Activated CD4-positive, alpha-beta T cell treated with anti-CD3 and anti-CD28 coated beads, Interleukin-2, amount 50 U/mL, for 1 hour (primary cell): Measurements from ENCODE around the gene PPP1CC.
A peak's percentile ranks its signal among the peaks of the same experiment; 100 is the strongest.

Experiments used
- DNase-seq: peaks from one replicate; pipeline ENCODE4 v3.0.0-alpha.2; 2020

Gene PPP1CC

DNA sequence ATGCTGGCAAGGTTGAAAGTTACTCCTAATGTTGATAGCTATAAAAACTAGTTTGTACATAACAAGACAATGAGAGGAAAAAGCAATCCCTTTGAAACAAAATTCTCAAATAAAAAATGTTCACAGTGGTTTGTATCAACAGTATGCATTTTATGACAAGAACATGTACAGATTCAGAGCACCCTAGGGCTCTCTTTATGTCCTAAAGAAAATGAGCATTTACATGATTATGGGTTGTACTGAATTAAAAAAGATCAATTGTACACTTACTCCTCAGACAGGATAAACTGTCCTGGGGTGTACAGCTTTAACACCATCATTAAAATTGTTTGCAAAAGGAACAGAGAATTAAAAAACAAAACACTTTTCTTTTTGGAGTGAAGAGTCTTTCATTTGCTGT, 22.2 kb downstream of the PPP1CC start:
- DNase-seq = no peak

DNA sequence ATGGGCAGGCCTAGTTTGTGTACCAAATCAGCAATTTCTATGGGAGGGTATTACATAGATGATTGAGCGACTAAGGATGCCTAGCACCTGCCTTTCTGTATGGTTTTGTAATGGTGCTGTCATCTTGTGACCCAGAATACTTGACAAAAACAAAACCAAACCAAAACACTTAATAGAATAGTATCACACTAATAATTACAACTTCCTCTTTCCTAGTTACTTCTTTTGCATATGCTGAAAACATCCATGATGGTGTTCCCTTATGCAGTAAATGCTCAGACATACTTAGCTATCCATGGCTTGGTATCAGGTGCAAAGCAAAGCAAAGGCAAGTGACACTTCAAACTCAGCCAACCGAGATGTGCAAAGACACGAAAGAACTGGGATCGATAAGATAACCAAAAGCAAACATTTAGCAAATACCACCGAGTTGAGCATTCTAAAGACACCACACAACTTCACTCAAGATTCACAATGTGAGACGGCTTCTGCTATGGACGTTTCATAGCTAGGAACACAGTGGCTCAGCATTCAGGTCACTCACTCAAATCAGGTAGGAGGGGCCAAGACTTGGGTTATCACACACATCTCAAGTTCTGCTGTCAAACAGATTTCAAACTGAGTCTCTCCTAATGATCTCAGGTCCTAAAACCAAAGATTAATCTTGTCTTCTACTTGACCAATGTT, 24.3 kb downstream of the PPP1CC start:
- DNase-seq = no peak

DNA sequence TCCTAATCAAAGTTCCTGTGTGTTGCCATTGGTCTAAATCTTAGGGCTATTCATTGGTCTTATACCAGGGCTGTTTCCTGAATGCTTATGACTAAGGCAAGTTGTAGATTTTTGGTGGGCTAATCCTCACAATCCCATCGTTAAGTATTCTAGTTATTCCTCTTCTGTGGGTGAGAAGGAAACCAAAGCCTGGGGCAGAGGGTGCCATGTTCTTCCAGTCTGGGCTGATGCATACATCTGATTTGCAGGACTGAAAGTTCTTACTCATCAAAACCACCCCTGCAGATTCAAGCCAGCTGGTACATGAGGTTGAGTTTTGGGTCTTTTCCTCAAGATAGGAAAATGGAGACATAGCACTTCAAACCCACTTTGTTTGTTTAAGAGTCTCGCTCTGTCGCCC, 25.7 kb downstream of the PPP1CC start:
- DNase-seq = no peak

DNA sequence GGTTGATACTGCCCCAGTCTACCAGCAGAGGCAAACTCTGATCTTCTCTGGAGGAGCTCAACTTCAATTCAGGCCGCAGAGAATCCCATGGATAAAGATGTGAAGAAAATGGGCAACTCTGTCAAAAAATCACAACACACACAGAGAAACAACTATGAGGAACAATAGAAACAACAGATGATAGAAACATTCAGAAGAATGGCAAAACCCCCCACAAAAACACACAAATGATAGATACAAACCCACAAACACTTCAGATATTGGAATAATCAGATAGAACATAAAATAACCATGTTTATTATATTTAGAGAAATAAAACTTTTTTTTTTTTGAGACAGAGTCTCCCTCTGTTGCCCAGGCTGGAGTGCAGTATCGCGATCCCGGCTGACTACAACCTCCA, 33.8 kb downstream of the PPP1CC start:
- DNase-seq = no peak

DNA sequence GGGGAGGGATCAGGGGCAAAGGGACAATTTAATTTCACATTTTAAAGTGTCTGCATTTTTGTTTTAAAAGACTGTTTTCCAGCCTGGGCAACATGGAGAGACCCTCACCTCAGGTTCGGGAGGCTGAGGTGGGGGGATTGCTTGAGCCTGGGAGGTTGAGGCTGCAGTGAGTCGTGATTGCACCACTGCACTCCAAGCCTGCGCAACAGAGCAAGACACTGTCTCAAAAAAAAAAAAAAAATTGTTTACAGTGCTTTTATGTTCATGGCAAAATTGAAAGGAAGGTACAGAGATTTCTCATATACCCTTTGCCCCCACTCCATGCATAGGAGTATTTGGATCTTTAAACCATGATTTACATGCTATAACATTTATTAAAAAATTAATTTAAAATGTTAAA, 37.4 kb downstream of the PPP1CC start:
- DNase-seq = no peak

DNA sequence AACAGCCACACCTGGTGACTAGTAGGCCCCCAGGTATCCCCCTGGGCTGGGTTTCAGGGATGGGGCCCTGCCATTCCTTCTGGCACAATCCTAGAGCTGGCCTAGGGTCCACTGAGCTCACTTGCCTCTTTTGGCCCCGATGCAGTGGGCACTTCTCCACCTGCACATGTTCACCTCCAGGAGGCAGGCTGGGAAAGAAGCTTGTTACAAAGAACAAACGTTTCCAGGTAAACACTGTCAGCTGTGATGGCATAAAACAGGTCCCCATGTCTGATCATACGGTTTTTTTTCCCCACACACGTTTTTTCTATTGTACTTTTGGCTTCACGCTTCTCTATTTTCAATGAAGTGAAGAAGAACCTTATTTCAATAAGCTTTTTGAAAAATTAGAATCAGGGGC, 37.9 kb downstream of the PPP1CC start:
- no peak for DNase-seq

DNA sequence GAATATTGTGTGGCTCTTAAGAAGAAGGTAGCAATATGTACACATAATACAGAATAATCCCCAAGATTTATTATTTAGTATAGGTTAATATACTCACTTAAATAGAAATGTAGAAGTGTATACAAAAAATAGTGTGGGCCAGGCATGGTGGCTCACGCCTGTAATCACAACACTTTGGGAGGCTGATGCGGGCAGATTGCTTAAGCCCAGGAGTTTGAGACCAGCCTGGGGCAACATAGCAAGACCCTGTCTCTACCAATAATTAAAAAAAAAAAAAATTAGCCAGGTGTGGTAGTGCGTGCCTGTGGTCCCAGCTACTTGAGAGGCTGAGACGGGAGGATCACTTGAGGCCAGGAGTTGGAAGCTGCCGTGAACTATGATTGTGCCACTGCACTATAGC, 38.5 kb downstream of the PPP1CC start:
- DNase-seq = no peak

DNA sequence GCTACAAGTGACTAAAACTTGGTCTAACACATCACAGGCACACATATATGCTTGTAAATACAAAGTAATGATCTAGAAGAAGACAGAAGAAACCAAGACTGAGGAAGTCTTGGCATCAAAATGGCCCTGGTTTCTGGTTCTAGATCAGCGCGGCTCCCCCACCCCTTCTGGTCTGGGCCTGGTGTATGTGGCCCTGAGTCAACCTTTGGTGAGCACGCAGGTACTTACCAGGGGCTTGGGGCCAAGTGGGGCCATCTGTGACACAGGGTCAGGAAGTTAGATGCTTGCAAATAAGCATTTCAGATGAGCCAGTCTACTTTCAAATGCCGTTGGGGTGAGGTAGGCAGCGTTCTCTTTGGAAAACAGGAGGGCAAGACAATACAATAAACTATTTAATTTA, 40.6 kb downstream of the PPP1CC start:
- no peak for DNase-seq

DNA sequence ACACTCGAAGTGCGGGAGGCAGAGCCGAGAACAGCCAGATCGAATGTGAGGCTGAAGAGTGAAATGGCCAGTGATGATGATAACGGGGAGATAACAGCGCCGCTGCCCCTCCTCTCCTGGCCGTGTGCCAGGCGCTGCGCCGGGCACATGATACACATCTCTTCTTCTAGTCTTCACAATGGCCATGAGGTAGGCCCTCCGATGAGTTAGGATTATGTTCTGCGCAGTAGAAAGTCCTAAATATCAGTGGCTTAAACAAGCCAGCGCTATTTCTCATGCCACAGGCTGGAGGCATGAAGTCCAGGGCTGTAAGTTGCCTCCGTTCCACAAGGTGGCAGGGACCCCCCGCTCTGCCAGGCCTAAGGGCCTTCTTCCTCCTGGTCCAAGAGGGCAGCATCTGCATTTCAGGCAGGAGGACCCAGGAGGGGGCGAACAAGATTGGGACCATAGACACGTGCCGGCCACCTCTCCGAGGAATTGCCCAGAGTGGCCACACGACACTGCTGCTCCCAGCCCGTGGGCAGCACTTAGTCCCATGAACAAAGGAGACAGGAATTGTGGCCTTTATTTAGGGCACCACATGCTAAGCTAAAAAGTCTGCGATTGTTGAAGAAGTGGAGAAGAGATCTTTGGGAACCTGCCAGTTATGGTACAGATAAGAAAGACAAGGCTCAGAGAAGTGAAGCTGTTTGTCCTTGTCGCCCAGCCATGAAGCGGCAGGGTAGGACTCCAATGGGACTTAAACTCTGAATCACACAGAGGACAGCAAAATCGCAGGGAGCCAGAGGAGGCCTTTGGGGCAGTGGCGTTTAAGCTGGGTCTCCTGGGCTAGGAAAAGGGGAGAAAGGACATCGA, 42.9 kb downstream of the PPP1CC start:
- DNase-seq = no peak

DNA sequence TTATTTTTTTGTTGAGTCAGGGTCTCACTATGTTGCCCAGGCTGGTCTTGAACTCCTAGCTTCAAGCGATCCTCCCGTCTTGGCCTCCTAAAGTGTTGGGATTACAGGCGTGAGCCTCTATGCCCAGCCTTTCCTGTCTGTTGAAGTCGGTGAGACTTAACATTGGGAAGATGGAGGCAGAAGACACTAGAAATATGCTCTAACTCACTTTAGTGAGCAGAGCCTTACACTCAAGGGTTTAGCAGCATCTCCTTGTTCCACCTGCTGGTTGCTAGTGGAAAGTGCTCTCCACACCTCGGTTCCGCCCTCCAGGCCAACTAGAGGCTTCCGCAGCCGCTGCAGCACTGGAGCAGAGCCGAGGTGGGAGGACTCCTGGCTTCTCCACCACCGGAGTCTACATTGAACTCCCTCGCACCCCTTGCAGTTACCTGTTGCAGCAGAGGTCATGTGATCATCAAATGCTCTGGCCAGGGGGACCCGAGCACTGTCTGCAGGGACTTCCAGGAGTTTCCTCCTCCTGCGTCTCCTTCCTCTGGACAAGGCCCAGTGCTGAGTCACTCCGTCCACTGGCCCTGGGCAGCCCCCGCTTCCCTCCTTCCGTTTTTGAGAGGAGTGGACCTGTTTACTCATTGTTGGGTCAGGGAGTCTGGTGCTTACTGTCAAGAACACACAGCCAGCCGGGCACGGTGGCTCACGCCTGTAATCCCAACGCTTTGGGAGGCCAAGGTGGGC, 44.4 kb downstream of the PPP1CC start:
- peak; percentile 72 for DNase-seq

DNA sequence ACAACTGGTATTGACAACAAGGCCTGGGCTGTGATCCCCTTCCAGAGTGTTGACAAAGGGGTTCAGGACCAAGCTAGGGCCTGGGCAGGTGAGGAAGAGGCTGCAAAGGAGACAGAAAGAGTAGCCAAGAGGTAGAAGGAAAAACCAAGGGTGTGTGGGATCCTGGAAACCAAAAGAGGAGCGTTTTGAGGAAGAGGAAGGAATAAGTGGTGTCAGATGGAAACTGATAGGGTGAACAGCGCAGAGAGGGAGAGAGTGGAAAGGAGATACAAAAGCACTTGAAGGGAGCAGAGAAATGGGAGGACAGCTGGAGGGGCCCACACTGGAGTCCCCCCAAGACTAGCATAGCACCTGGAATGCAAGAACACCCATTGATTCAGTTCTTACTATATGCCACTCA, 45.5 kb downstream of the PPP1CC start:
- DNase-seq = no peak

DNA sequence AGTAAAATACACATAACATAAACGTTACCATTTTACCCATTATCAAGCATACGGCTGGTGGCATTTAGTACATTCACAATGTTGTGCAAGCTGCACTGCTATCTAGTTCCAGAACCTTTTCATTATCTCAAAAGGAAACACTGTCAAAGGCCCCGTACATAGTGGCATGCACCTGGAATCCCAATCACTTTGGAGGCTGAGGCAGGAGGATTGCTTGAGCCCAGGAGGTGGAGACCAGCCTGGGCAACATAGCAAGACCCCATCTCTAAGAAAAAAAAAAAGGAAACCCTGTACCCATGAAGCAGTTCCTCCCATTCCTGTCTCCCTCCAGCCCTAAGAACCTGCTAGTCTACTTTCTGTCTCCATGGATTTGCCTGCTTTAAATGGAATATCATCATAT, 46.4 kb downstream of the PPP1CC start:
- DNase-seq = no peak

DNA sequence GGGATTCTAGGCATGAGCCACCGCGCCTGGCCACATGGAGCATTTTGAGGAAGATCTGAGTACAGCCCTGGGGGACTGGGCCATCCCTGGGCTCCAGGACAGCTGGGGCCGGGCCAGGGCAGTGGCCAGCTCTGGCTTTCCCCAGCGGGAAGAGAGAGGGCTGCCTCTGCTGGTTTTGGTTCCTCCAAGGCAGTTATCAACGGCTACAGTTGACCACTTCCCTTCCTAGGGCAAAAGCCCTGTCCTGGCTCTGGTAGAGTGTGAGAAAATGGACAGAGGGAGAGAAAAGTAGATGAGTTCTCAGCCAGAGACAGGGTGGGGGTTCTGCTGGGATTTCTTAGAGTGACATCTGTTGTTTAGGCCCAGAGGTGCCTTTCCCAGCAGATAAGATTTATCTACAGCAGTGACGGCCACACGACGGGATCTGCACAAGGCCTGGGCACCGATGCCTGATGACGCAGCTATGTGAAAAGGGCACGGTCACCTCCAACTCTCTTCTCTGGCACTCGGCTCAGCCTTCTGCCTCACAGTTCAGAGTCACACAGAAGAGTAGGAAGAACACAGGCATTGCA, 48.3 kb downstream of the PPP1CC start:
- DNase-seq = no peak

DNA sequence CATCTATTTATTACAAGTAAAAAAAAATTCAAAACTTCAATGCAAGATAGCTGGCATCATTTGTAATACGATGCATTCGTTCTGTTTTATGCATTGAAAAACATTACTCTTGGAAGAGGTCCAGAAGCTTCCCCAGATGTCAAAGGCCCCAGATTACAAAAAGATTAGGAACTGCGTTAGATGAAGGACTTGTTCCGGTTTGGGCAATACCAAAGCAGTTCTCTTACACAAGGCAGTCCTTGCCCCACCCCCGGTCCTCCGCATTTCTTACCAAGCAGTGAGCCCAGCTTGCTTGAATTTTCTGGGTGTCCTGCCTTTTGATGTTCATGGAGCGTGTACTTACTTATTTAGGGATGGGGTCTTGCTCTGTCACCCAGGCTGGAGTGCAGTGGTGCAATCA, 49.0 kb downstream of the PPP1CC start:
- no peak for DNase-seq

DNA sequence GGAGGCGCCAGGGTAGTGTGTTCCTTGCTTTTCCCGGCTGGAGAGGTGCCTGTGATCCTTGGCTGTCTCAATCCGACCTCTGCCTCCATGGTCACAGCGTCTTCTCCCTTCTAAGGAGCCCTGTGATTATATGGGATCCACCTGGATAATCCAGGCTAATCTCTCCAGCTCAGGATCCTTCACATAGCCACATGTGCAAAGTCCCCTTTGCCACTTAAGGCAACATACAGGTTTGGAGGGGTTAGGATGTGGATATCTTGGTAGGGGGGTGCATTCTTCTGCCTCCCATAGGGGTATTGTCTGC, 52.6 kb downstream of the PPP1CC start:
- no peak for DNase-seq

DNA sequence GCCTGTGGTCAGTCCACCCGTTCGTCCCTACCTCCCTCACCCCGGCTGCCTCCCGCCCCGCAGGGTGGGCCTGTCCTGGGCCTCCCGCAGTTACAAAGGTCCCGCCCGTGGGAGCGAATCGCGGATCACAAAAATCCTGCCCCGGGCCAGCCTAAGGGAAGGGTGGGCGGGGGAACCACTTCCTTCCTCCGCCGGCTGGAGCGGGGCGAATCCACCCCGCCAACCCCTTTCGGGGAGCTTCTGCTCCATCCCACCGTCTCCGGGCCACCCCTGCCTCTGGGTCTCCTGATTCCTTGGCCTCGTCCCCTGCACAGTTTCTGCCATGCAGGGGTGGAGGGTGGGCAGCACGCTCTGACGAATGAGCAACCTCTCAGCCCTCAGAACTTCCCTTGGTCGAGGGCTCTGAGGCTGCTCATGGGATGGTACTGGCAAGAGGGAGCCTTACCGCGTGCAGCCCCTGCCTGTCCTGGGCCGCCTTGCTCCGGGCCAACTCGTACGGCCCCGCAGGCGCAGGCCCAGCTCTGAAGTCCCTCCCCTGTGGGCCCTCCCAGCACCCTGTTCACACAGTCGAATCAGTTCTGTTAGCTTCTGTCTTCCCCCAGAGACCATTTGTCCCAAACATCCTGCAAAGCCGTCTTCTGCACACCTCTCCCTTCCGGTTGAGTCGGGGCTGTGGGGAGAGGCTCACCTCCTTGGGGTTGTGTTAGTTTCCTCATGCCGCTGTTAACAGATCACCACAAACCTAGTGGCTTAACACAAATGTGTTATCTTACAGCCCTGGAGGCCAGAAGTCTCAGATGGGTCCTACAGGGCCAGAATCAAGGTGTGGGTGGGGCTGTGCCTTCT, 53.2 kb downstream of the PPP1CC start:
- peak; percentile 38 for DNase-seq

DNA sequence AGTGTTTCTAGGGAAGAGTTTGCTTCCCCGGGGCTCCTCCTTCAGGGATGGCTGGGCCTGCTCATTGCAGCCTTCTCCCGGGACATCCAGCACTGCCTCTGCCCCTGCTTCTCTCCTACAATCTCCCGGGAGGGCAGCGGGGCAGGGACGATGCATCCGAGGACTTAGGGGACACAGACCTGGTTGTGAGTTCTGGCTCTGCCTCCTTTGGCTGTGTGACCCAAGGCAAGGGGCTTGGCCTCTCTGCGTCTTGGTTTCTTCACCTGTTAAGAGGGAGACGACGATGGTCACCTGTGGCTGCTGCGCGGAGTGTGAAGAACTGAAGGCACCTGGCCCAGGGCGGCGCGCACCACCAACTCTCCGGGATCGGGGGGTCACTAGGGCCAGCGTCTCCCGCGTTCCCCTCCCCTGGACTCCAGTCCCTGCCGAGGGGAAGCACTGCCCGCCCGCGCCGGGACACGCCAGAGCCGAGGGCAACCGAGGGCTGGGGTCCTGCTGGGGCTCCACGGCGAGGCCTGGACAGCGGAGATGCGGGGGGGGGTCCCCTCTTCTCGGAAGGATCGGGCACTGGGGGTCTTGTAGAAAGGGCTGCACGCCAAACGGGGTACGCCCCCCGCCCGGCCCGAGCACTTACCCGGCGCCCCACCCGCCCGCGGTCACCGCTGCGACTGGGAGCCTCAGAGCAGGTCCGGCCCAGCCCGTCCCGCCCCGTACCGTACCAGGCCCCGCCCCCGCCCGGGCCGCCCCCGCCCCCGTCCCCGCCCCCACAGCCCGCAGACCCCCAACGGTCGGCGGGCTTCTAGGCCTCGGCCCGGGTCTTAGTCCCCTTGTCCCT, 54.0 kb downstream of the PPP1CC start, which contains the start of gene HVCN1:
Gene HVCN1 (minus strand): TSS at position 670 of the 835 bp plus-strand sequence. CDS start 5,870 bp downstream, outside the sequence.
- peak; percentile 9 for DNase-seq

DNA sequence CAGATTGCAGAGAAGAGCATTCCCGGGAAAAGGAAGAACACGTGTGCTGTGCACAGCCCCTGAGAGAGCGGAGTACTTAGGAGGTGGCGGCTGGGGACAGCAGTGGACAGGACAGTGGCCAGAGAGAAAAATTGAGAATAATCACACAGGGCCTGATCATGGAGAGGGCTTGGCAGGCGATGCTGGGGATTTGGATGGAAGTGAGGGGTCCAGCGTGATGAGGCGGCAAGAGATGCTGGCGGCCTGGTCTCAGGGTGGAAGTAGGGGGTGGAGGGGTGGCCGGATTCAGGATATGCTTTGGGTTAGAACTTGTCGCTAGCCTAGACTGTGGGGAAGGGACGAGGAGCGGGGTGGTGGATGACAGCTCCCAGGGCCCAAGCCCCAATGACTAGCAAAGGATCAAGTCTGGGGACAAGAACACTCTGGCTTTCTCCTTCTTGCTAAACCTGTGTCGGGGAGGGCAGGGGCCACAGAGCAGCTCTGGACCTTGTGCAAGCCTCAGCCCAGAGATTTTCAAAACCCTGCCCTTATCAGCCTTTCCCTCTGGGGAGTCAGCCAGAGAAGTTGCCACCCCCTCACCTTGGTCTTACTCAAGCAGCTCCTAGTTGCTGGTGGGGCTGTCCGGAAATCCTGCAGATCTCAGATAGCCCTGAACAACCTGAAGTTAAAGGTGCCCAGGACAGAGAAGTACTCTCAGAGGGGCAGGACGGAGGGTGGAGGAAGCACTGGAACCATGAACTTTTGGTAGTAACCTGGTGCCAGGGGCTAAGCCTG, 55.1 kb downstream of the PPP1CC start:
- no peak for DNase-seq

DNA sequence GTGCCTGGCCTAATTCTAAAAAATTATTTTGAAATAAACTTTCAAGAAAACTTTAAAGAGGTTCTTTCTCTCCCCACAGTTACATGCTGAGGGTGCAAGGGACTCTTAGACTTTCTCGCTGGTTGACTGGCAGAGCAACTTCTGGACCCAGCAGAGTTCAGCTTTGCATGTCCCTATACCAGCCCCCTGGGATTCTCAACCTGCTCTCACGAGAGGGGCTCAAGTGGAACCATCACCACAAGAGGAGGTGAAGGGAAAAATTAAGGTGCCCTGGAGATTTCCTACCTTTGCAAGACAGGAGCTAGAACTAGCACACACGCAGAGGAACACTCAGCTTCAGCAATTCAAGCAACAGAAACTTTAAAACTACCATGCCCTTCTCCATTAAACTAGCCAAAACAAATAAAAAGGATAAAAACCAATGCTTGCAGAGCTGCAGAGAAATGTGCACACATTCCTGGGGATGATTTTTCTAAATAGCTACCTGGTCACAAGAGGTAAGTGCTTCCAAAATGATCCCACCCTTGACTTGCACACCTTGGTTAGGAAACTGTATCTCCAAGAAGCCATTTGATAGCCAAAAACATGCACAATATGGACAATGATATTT, 56.3 kb downstream of the PPP1CC start:
- DNase-seq = no peak

DNA sequence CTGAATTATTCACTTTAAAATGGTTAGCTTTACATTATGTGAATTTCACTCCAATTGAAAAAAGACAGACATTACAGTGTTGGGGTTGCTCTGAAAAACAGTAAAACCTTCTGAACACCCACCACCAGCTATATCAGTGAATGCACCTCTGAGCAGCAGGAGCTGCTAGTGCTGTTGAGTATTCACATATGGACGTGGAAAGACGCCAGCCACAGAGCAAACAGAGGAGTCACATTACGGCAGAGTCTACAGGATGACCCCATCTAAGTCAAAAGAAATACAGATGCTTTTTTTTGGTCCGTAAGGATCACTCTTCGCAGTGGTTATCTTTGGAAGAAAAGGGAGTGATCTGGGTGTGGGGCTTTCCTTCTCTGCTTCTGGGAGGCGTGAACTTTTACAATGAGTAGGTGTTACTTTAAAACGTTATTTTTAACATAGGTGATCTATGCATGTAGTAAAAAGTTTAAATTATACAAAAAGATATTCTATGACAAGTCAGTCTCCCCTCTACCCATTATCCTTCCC, 58.3 kb downstream of the PPP1CC start:
- DNase-seq = no peak
